ENCODE data around the gene GAD1. TPM values are rescaled to one million over a fixed set of nuclear protein-coding genes. Genes with fewer than 3 reads are reported as not detected.

The GAD1 gene
- total RNA-seq, 4 donors from 2014 or later, result 0.19 to 4.2 (median 0.26) TPM; not detected in 1

GRCh38 chr2:170830166-170830565 is 13.5 kb downstream of the GAD1 start:
- 82 to 85% methylated on average over 1 to 2 of the region's 3 CpGs for WGBS, 2 donors
- Histone ChIP-seq H3K36me3 (no peaks in the 10 kb centered on the region), H3K27me3 (peaks cover 0 to 54% (median 0%) of the 10 kb centered on the region in 4 donors), H3K27ac (no peak overlapping the region), H3K4me1 (no peaks in the 10 kb centered on the region), H3K9me3 (no peaks in the 10 kb centered on the region), H3K4me3 (no peak overlapping the region)
- no peak for DNase-seq
- TF ChIP-seq POLR2A (IDR thresholded peaks at IDR 0.05) (no peak), CTCF (IDR thresholded peaks at IDR 0.05) (no peak)
- intact Hi-C loops (cut with DNase I), result no loop called here

DNA sequence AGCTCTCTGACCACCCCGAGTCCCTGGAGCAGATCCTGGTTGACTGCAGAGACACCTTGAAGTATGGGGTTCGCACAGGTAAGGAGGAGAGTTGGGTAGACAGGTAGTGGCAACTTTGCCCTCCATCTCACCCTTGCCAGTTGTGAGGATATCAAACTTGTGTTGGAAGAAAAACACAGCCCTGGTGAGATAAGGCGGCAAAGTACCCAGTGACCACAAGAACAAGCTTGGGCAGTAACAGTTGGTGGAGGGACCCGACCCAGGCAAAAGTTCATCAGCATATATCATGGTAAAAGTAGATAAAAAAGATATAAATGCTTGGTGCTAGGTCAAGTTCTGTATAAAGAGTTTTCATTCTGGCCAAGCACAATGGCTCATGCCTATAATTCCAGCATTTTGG is 14.4 kb downstream of the GAD1 start:
- H3K4me1 ChIP-seq, result no peaks in the 10 kb centered on the region
- H3K36me3 ChIP-seq, result no peaks in the 10 kb centered on the region
- intact Hi-C loops (cut with DNase I), result no loop called here
- H3K27me3 ChIP-seq, result peaks cover 0 to 44% (median 0%) of the 10 kb centered on the region in 4 donors
- DNase-seq, result no peak
- H3K27ac ChIP-seq, result no peak overlapping the region
- WGBS, 2 donors, result 83 to 95% methylated on average over 3 to 4 of the region's 4 CpGs
- no peak for TF ChIP-seq CTCF (IDR thresholded peaks at IDR 0.05)
- no peak overlapping the region for H3K4me3 ChIP-seq
- no peaks in the 10 kb centered on the region for H3K9me3 ChIP-seq

GRCh38 chr2:170836027-170836426 is 19.3 kb downstream of the GAD1 start:
- WGBS, 2 donors, result 44 to 56% methylated on average over 5 of the region's 5 CpGs
- TF ChIP-seq POLR2A (IDR thresholded peaks at IDR 0.05) (no peak), CTCF (IDR thresholded peaks at IDR 0.05) (no peak)
- Histone ChIP-seq H3K36me3 (no peaks in the 10 kb centered on the region), H3K27me3 (no peaks in the 10 kb centered on the region), H3K27ac (no peak overlapping the region), H3K9me3 (no peaks in the 10 kb centered on the region), H3K4me1 (no peaks in the 10 kb centered on the region), H3K4me3 (no peak overlapping the region)
- DNase-seq, result no peak
- intact Hi-C loops (cut with DNase I), result no loop called here

DNA sequence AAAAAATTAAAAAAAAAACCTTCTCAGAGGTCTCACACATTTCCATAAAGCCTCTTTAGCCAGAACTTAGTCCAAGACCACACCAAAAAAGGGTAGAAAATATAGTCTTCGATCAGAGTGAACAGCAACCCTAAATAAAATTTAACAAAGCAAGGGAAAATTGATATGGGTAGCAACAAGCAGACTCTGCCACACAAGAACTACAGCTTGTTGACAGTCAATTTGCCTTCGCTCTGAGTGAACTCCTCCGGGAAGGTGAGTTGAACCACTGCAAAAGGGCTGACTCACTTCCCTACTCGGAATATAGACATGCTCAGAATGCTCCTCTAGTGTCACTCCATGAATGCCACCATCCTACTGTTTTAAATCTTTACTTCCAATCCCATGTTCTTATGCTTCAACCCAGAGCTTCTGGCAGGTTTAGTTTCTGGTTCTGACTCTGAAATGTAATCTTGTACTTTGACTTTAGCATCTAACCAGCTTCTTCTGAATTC is 24.1 kb downstream of the GAD1 start:
- WGBS, 2 donors, result 73 to 79% methylated on average over 4 of the region's 4 CpGs
- Histone ChIP-seq H3K27ac (no peak overlapping the region), H3K36me3 (no peaks in the 10 kb centered on the region), H3K4me1 (no peaks in the 10 kb centered on the region), H3K9me3 (no peaks in the 10 kb centered on the region), H3K4me3 (no peak overlapping the region), H3K27me3 (no peaks in the 10 kb centered on the region)
- TF ChIP-seq POLR2A (IDR thresholded peaks at IDR 0.05) (no peak), CTCF (IDR thresholded peaks at IDR 0.05) (no peak)
- no peak for DNase-seq
- intact Hi-C loops (cut with DNase I), result no loop called here

DNA sequence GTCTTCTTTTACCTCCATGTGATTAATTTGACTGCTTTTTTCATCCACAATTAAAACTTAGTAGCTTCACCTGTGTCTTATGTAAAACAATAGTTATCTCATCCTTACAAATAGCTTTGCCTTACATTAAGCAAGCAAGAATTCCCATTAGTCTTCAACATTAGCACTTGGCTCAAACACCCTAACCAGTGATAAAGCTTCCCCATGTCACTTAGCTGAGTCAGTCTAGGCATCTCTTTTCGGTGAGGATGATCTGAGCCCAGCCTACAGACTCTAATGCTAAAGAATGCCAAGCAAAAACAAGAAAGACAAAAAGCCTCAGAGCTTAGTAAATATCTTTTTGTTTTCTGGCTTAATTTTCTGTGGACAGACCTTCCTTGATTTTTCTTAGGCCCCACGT is 26.1 kb downstream of the GAD1 start:
- Histone ChIP-seq H3K4me3 (no peak overlapping the region), H3K27ac (no peak overlapping the region), H3K9me3 (no peaks in the 10 kb centered on the region), H3K4me1 (no peaks in the 10 kb centered on the region), H3K27me3 (no peaks in the 10 kb centered on the region), H3K36me3 (no peaks in the 10 kb centered on the region)
- TF ChIP-seq CTCF (IDR thresholded peaks at IDR 0.05) (no peak), POLR2A (IDR thresholded peaks at IDR 0.05) (no peak)
- WGBS, 2 donors, result 57 to 78% methylated on average over 2 of the region's 2 CpGs
- intact Hi-C loops (cut with DNase I), result no loop called here
- DNase-seq, result no peak
